Measurements from ENCODE around the gene PHB1.
"Not testable (repeated sequence)": the region's sequence is repeated elsewhere in the genome, so short reads cannot be mapped to it uniquely, and the experiment has no call there.

Gene PHB1

DNA sequence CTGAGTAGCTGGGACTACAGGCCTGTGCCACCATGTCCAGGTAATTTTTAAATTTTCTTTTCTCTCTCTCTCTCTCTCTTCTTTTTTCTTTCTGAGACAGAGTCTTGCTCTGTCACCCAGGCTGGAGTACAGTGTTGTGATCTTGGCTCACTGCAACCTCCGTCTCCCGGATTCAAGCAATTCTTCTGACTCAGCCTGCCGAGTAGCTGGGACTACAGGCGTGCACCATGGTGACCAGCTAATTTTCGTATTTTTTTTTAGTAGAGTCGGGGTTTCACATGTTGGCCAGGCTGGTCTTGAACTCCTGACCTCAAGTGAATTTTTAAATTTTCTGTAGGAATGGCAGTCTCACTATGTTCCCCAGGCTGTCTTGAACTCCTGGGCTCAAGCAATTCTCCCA, 41.6 kb downstream of the PHB1 start:
- no peak for DNase-seq

GRCh38 chr17:49372425-49372824, 42.3 kb downstream of the PHB1 start:
- no peak for DNase-seq

GRCh38 chr17:49370971-49371834, 43.5 kb downstream of the PHB1 start:
- no peak for DNase-seq

GRCh38 chr17:49369760-49370159, 44.9 kb downstream of the PHB1 start:
- no peak for DNase-seq

DNA sequence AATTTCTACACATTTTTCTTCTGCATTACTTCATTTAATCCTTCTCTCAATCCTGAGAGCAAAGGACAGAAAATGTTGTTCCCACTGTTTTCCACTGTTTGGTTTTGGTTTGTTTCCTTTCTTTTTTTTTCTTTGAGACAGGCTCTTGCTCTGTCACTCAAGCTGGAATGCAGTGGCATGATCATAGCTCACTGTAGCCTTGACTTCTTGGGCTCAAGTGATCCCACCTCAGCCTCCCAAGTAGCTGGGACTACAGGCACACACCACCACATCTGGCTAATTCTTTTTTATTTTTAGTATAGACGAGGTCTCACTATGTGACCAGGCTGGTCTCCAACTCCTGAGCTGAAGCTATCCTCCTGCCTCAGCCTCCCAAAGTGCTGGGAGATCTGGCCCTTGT, 45.6 kb downstream of the PHB1 start:
- DNase-seq, result no peak

- no peak for DNase-seq
Observed at GRCh38 chr17:49365667-49366066, 49.0 kb downstream of the PHB1 start.

- DNase-seq, result not testable (repeated sequence)
Observed at GRCh38 chr17:49365126-49365525, 49.6 kb downstream of the PHB1 start.

- DNase-seq, result no peak
Observed at GRCh38 chr17:49364119-49364518, 50.6 kb downstream of the PHB1 start.

DNA sequence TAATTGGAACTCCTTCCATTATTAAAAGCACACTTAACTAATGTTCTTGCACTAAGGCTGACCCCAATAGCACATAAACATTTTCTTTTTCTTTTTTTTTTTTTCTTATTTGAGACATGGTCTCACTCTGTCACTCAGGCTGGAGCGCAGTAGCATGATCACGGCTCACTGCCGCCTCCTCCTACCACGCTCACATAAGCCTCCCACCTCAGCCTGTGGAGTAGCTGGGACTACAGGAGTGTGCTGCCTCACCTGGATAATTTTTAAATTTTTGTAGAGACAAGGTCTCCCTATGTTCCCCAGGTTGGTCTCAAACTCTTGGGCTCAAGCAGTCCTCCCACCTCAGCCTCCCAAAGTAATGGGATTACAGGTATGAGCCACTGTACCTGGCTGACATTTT, 51.4 kb downstream of the PHB1 start:
- DNase-seq, result no peak

GRCh38 chr17:49362723-49363117, 52.0 kb downstream of the PHB1 start:
- no peak for DNase-seq

DNA sequence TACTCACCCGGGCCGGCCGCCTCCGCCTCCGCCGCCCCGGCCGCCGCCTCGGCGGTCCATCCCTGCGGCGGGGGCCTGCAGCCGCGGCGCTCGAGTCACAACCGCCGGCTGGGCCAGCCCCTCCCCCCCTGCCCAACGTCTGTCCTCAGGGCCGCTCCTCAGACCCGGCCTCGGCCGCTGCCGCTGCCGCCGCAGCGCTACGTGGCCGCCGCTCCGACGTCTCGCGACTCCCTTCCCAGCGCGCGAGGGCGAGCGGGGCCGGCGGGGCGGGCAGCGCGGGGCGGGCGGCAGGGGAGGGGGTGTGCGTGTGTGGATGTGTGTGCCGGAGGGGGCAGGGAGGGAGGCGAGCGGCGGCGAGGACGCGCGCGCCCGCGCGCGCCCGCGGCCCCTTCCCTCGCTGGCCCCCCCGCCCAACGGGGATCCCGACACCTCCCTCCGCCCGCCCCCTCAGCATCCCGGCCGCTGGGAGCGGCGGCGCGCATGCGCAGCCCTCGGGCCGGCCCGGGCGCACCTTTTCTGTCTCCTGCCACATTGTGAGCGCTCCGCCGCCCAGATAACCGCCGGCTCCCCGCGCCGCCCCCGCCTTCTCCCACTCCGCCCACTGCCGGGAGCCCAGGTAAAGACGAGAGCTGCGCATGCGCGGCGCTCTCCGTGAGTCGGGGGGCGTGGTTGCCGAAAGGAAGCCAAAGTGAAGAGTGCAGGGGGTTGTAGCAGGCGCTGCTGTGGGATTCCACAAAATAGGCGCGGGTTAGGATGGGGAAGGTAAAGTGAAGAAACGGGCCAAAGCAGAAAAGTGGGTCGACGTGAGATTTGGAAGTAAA, 52.6 kb downstream of the PHB1 start, which contains the start of gene ZNF652:
ZNF652 (minus strand) TSS at position 349 of the 821 bp plus-strand sequence. CDS start 44,525 bp downstream, outside the sequence.
- DNase-seq, result peak; percentile 71

DNA sequence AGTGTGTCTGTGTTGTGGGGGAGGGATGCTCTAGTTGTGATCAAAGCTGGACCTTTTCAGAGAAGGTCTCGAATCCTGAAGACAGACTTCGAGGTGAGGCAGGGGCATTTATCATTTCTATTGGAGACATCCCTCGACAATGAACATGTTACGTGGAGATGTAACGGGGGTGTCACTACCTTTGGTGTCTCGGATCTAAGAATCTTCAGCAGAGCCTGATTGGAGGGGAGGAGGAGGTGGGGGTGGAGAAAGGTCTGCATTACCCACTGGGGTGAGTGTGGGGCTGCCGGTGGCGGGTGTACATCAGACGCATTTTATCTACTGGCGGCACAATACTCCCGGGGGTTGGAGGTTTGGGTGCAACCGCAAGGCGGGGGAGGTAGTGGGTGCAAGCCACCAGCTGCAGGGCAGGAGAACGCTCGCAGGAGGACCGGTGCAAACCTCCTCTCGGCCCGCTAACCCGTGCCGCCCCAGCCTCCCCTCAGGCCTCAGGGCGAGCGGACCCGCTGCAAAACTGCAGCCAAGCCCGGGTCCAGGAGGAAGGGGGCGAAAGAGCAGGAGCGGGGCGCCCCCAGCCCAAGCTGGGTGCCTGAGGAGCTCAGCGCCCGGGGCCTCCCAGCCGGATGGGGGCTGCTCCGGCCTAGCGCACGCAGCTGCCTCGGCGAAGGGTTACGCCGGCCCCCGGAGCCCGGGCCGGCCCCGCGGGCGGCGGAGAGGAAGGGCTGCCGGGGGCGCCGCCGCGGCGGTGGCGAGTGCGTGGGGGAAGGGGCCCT, 53.4 kb downstream of the PHB1 start:
- DNase-seq, result no peak

DNA sequence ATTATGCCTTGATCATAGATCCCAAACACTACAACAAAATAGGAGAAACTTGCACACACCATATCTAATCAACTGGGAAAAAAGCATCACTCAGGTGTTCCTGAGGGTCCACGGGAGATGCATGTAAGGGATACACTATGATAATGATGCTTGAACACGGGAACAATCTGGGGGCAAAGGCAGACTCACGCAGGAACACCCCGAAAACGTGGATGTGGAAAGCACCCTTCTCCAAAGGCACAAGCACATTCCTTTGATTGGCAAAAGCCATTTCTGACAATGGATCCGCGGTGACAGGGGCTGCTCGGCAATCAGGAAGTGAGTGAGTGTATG, 53.9 kb downstream of the PHB1 start:
- no peak for DNase-seq

DNA sequence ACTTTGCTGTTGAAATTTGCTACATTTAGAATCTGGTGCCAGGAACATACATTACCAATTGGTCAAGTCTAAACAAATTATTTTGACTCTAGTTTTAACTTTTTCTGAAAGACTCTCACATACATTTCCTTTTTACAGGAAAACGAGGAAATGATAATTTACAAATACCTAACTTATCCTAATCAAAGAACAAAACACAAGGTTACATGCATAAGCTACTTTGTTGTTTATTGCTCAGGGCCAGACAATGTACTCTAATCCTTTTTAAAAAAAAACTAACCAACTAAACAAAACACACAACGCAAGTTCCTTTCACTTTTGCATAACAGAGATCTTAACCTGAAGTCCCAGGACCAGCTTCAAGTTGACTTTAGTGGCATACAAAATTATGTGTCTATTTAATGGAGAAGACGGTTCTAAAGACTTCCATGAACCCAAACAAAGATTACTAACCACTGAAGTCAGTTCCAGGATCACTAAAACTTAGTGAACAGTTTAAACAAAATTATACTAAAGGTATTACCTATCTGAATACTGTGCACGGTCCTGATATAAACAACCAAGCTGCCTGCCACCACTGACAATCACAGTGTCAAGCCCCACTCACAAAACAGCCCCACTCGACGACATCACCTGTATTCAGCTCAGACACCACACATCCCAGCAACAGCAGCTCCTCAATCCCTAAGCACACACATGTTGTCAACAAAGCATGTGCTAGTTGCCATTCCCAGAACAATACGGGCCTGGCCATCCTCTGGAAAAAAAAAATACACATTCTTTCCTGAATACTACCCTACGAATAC, 54.5 kb downstream of the PHB1 start:
- no peak for DNase-seq

GRCh38 chr17:49358641-49359247, 55.9 kb downstream of the PHB1 start:
- DNase-seq, result no peak

DNA sequence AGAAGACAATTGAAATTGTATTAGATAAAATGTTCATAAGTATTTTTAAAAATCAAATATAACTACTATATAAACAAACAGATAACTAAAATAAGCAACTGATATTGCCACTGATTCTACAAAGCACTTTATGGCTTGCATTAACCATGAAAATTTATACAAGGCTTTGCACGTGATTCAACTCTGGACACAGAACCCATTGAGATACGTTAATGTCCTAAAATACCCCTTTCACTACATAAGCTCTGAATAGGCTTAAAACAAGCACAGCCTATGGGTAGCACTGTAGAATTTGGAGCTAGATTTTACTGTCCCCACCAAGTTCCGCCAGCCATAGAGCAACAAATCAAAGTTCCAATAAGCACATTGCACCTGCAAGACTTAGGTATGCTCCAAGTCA, 57.2 kb downstream of the PHB1 start:
- DNase-seq, result no peak

DNA sequence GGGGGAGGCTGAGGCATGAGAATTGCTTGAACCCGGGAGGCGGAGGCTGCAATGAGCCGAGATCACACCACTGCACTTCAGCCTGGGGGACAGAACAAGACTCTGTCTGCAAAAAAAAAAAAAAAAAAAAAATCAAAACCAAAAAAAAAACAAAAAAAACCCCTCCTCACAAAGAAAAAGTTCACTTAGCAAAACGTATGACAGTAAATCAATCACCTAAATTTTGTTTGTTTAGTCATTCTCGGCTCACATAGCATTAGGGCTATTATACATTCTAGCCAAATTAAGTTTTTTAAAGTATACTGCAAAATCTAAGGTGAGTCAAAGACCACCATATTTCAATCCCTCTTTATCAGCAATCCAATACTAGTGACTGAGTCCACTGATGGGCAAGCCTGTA, 58.4 kb downstream of the PHB1 start:
- DNase-seq, result no peak

Data from DMS 273 treated with DMSO at 0.1 percent for 48 hours (cell line).